Sigmoid colon (tissue), 7 donors: Measurements from ENCODE around the gene MAPKAPK3. TPM values are rescaled to one million over a fixed set of nuclear protein-coding genes. Genes with fewer than 3 reads are reported as not detected.
A peak's percentile ranks its signal among the peaks of the same experiment; 100 is the strongest.

Experiments used
- DNase-seq: peaks from one replicate; pipeline ENCODE4 v3.0.0-alpha.2; 2019
- H3K27ac ChIP-seq, 4 donors: fragments of 200-600 bp; sonication (generic); one replicate each; pipeline ENCODE4 v1.5.1; 2016 to 2019; ENCODE audit warnings: mild to moderate bottlenecking in 1 of 4
- H3K27me3 ChIP-seq, 3 donors: fragments of 200-600 bp; sonication (generic); one replicate each; pipeline ENCODE4 v1.5.1; 2019; ENCODE audit warnings: mild to moderate bottlenecking in 1 of 3
- H3K36me3 ChIP-seq, 4 donors: fragments of 200-600 bp; sonication (generic); one replicate each; pipeline ENCODE4 v1.5.1; 2016 to 2019
- H3K4me1 ChIP-seq, 4 donors: fragments of 200-600 bp; sonication (generic); one replicate each; pipeline ENCODE4 v1.5.1; 2017 to 2019
- H3K4me3 ChIP-seq, 4 donors: fragments of 200-600 bp; sonication (generic); one replicate each; pipeline ENCODE4 v1.5.1; 2017 to 2019; ENCODE audit warnings: mild to moderate bottlenecking in 2 of 4, moderate library complexity in 1 of 4
- H3K9me3 ChIP-seq, 4 donors: fragments of 200-600 bp in 3 of 4; sonication (generic) in 3 of 4; one replicate each; pipeline versions ENCODE4 v1.5.1 to v1.6.1; 2013 to 2019
- CTCF ChIP-seq, 4 experiments: fragments of 450-650 bp in 3 of 4; fragments of 200-600 bp in 1 of 4; IDR thresholded peaks; one replicate each; pipeline ENCODE4 v1.5.1; 2016 to 2019; ENCODE audit warnings: antibody characterized with exemption in 4 of 4, mild to moderate bottlenecking in 3 of 4, moderate library complexity in 2 of 4
- EP300 ChIP-seq, 4 donors: sonication (generic); formaldehyde crosslinking; IDR thresholded peaks; one replicate each; pipeline ENCODE4 v1.6.1; 2017; ENCODE audit warnings: antibody characterized with exemption in 4 of 4
- POLR2A ChIP-seq, 2 donors: fragments of 450-650 bp; IDR thresholded peaks; one replicate each; pipeline ENCODE4 v1.6.1; 2016; ENCODE audit warnings: antibody characterized with exemption in 2 of 2, mild to moderate bottlenecking in 2 of 2, moderate library complexity in 2 of 2
- POLR2AphosphoS5 ChIP-seq, 4 donors: sonication (generic); formaldehyde crosslinking; IDR thresholded peaks; one replicate each; pipeline ENCODE4 v1.6.1; 2017; ENCODE audit warnings: antibody characterized with exemption in 4 of 4
- WGBS, 2 donors: extraction: QIAGEN DNeasy Blood & Tissue Kit; methylation state at CpG; one replicate each; pipeline ENCODE4 v1.1.7; 2013; 5-methylcytosine and 5-hydroxymethylcytosine counted together
- intact Hi-C: fragments of 100-400 bp; cut with DNase I; formaldehyde crosslinking; loops from one replicate; pipeline ENCODE4 v1.15.1; 2023
- polyA plus RNA-seq, 3 donors: library from polyadenylated mRNA; stranded (reverse); fragments of 200-250 nt; gene quantifications; one replicate each; pipeline ENCODE4 v1.2.3, GENCODE V29; 2013
- total RNA-seq, 4 donors: library from RNA; depleted of rRNA; stranded (reverse); fragments of >200 nt; gene quantifications; one replicate each; pipeline ENCODE4 v1.1.0, GENCODE V29; 2016
- donor health status: healthy with polysubstance abuse.
- donor health status: Bipolar disorder and iron deficiency.
- donor health status: healthy.

The MAPKAPK3 gene
- total and polyA plus RNA-seq, 7 donors = 15.2 to 32.8 (median 19.8) TPM

DNA sequence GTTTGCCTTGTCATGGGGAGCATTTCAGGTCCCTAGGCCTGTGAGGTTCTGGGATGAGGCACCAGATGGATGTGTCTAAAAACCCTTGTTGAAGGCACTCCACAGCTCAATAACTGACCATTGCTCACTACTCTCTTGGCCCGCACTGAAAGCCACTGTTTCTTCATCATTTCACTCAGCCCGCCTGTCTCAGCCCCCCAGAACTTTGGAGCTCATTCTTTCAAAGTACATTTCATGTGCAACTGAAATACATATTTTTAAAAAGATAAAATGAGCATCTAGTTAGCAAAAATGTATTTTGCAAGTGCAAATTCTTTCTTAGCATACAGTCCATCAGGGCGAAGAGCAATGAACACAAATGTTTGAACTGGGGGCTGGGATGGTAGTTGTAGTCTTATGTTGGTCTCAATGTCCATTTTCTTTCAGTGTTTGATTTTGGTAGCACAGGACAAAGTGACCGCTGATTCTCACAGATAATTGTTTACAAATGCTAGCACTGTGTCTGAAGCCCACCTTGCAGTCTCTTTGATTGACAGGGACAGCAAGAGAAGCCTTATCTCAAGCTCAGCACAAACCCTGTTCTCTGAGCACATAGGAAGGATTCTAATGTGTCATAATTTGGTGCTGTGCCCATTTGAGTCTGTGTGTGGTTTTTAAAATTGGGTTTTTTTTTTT lies 28.1 kb upstream of the MAPKAPK3 start:
- Histone ChIP-seq H3K4me3 (no peak overlapping the region), H3K27ac (no peak overlapping the region), H3K4me1 (peaks cover 0 to 12% (median 6%) of the 10 kb centered on the region in 4 donors), H3K27me3 (no peaks in the 10 kb centered on the region), H3K9me3 (no peaks in the 10 kb centered on the region), H3K36me3 (no peaks in the 10 kb centered on the region)
- no peak for TF ChIP-seq POLR2AphosphoS5 (IDR thresholded peaks at IDR 0.05)
- 81 to 88% methylated on average over 4 of the region's 4 CpGs for WGBS, 2 donors
- intact Hi-C loops = no loop called here
- DNase-seq = no peak

- no peak for TF ChIP-seq POLR2A (IDR thresholded peaks at IDR 0.05)
- TF ChIP-seq POLR2AphosphoS5 (IDR thresholded peaks at IDR 0.05) = no peak
- no peak for TF ChIP-seq EP300 (IDR thresholded peaks at IDR 0.05)
- TF ChIP-seq CTCF (IDR thresholded peaks at IDR 0.05) = no peak
- H3K4me3 ChIP-seq = no peak overlapping the region
- H3K27ac ChIP-seq = peak overlapping the region in 1 of 4 donors; percentile 45
- intact Hi-C loops = no loop called here
- 59 to 66% methylated on average over 9 of the region's 9 CpGs for WGBS, 2 donors
- no peaks in the 10 kb centered on the region for H3K9me3 ChIP-seq
- H3K4me1 ChIP-seq = peaks cover 0 to 12% (median 6%) of the 10 kb centered on the region in 4 donors
- no peaks in the 10 kb centered on the region for H3K36me3 ChIP-seq
- DNase-seq = no peak
- H3K27me3 ChIP-seq = no peaks in the 10 kb centered on the region
These were observed 25.7 kb upstream of the MAPKAPK3 start for GRCh38 chr3:50591196-50591741.

GRCh38 chr3:50592568-50592967 lies 24.4 kb upstream of the MAPKAPK3 start:
- DNase-seq = no peak
- Histone ChIP-seq H3K27me3 (no peaks in the 10 kb centered on the region), H3K27ac (no peak overlapping the region), H3K4me3 (no peak overlapping the region), H3K4me1 (peaks cover 0 to 12% (median 6%) of the 10 kb centered on the region in 4 donors), H3K36me3 (no peaks in the 10 kb centered on the region), H3K9me3 (no peaks in the 10 kb centered on the region)
- WGBS, 2 donors = 13 to 29% methylated on average over 5 of the region's 5 CpGs
- no peak for TF ChIP-seq POLR2A (IDR thresholded peaks at IDR 0.05)
- no peak for TF ChIP-seq POLR2AphosphoS5 (IDR thresholded peaks at IDR 0.05)
- TF ChIP-seq EP300 (IDR thresholded peaks at IDR 0.05) = no peak
- TF ChIP-seq CTCF (IDR thresholded peaks at IDR 0.05) = no peak
- intact Hi-C loops = no loop called here

GRCh38 chr3:50594253-50594785 lies 22.6 kb upstream of the MAPKAPK3 start:
- intact Hi-C loops = no loop called here
- TF ChIP-seq POLR2A (IDR thresholded peaks at IDR 0.05) = no peak
- no peak for TF ChIP-seq CTCF (IDR thresholded peaks at IDR 0.05)
- no peak for TF ChIP-seq POLR2AphosphoS5 (IDR thresholded peaks at IDR 0.05)
- TF ChIP-seq EP300 (IDR thresholded peaks at IDR 0.05) = no peak
- H3K27me3 ChIP-seq = no peaks in the 10 kb centered on the region
- H3K27ac ChIP-seq = no peak overlapping the region
- H3K9me3 ChIP-seq = no peaks in the 10 kb centered on the region
- no peak overlapping the region for H3K4me3 ChIP-seq
- no peak for DNase-seq
- H3K4me1 ChIP-seq = peaks cover 0 to 28% (median 14%) of the 10 kb centered on the region in 4 donors
- no peaks in the 10 kb centered on the region for H3K36me3 ChIP-seq
- 29 to 33% methylated on average over 2 of the region's 2 CpGs for WGBS, 2 donors

DNA sequence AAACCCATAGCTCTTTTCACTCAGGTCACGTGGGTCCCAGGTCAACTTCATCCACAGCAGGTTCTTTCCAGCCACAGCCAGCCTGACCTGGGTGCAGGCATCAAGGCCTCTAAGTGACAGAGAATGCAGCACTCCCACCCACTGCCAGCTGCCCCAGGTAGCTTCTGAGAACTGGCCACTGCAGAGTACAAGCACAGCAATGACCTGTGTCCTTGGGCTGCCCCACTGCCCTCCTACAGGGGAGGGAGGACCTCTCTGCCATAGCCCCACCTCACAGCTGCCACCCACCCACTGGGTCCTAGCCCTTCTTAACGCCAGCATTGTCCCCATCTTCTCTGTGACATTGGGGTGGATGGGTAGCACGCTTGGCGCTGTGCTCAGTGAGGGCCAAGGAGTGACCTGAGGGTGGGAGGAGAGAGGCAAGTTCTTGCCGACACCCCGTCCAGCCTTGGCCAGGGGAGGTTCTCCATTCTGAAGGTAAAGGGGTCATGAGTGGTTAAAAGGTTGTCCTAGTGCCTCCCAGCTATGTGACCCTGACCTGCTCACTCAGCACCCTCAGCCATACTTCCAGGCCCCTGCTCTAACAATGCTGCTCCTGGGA lies 17.7 kb upstream of the MAPKAPK3 start:
- intact Hi-C loops = no loop called here
- 84 to 94% methylated on average over 6 of the region's 6 CpGs for WGBS, 2 donors
- H3K4me3 ChIP-seq = no peak overlapping the region
- H3K4me1 ChIP-seq = peaks cover 0 to 56% (median 45%) of the 10 kb centered on the region in 4 donors
- H3K9me3 ChIP-seq = no peaks in the 10 kb centered on the region
- no peaks in the 10 kb centered on the region for H3K27me3 ChIP-seq
- TF ChIP-seq CTCF (IDR thresholded peaks at IDR 0.05) (no peak), POLR2A (IDR thresholded peaks at IDR 0.05) (no peak), POLR2AphosphoS5 (IDR thresholded peaks at IDR 0.05) (no peak), EP300 (IDR thresholded peaks at IDR 0.05) (no peak)
- H3K36me3 ChIP-seq = no peaks in the 10 kb centered on the region
- H3K27ac ChIP-seq = peak overlapping the region; percentile 89 to 98 (median 96)
- no peak for DNase-seq
